ENCODE measurements around the gene MCM3.
A peak's percentile ranks its signal among the peaks of the same experiment; 100 is the strongest.

MCM3 gene

DNA sequence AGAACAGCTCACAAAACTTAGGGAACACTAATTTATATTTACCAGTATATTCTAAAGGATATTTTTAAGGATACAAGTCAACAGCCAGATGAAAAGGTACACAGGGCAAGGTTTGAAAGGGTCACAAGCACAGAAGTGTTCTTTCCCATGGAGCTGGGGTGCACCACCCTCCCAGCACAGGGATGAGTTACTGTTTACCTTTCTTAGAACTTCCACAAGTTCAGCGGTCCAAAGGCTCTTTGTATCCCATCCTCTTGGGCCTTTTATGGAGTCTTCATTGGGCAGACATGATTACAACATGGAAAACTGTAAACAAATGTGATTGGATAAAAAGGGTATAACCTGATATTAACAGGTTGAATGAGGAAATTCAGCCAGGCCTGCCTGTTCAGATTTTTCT is 39.1 kb downstream of the MCM3 start:
- DNase-seq: no peak

DNA sequence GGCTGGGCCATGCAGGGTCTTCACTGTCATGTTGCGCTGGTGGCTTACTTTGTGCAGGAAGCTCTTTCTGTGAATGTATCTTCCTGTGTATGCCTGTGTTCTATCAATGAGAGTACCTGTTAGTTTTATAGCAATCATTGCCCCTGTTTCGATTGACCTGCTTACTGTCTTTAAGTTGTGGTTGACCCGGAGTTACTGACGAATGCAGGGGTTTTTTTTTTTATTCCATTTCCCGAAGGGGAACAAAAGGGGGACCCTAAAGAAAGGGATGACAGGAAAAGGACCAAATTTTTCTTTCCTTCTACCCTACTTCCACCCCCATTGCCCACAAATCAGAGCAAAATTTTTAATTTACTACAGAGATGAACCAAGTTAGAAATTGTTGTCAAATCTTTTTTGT is 40.1 kb downstream of the MCM3 start, which contains the start of gene IL17F:
Gene IL17F, minus strand, starts transcription at position 101 of the 400 bp plus-strand sequence. Its CDS starts 71 bp downstream, at position 30.
- DNase-seq: no peak

DNA sequence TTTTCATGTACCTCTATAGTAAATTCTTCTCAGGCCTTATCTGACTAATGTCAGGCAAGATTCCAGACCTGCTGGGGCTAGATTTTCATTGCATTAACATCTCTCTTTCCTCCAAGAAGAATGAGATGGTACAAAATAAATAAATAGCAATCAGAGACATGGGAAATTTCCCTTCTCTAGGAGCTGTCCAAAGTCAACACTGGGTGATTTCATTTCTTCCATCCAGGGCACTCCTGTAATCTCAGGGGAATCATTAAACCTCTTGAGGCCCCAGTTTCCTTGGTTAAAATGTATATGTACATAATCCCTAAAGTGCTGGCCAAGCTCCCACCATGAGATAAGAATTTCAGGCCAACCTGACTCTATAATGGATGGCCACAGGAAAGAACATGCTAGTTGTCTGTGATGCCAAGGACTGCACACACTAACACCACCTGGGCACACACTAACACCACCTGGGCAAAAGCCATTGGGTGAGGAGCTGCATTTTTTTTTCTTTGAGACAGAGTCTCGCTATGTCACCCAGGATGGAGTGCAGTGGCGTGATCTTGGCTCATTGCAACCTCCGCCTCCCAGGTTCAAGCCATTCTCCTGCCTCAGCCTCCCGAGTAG is 41.2 kb downstream of the MCM3 start:
- no peak for DNase-seq

DNA sequence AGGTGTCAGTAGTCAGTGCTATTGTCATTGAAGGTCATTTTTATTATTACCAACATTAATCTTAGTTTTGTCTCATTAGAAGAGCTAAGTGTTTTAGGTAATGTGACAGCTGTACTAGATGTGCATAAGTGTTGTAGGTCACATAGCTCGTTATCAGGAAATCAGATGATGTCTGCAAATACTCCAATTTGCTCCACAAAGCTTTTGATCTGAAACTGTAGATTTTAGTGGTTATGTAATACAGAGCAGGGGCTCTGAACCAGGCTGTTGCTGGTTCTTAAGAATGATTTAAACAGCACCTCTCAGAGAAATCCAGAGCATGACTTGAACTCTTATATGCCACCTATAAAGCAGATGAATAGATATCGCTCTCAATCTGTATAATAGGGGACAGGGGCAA is 42.7 kb downstream of the MCM3 start:
- DNase-seq: no peak

DNA sequence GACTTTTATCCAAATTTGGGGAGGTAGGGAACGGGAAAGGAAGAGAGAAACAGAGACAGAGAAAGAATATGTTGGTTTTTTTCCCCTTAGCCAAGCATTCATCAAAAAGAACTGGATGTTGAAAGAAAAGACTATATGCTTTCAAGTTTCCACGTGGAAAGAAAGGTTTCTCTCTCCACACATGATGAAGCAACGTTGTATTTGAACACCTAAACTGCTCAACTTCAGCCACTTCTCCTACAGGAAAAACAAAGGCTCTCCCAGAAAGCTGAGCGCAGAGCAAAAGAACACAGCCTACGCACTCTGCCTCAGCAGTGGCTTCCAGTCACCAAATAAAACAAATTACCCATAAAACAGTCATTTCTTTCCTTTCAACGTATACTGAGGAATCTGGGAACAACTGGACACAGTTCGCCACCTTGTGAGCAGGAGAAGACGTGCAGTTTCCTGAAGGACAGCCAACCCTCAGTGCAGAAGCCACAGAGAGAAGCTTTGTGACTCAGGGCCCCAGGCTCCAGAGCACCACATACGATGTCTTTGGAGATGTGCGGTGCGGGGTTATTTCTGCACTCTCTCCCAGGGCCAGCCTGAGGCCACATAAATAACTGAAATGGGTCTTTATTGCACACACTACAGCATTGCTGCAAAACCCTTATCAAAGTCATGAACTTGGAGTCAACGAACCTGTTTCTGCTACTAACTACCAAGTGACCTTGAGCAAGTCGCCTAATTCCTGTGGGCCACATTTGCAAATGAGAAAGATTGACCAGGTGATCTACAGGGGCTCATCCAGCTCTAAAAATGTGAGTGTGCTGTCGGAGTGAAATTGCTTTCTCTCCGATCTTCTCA is 50.3 kb downstream of the MCM3 start:
- DNase-seq: peak; percentile 65

DNA sequence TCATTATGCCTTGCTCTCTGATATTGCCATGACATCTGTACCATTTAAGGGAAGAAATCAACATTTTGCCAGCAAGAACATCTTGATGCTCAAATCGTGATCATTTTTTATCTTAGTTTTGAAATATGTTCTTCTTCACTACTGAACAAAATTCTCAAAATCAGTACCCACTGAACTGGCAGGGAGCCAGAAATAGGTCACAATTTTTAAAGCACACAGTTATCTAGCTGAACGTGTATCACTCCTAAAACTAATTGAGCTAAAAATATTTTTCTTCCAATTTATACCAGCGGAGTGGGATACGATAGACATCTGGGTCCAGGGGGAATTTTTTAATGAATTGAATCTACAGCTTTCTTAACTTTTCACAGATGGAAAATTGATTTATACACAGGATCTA is 51.5 kb downstream of the MCM3 start:
- DNase-seq: no peak

DNA sequence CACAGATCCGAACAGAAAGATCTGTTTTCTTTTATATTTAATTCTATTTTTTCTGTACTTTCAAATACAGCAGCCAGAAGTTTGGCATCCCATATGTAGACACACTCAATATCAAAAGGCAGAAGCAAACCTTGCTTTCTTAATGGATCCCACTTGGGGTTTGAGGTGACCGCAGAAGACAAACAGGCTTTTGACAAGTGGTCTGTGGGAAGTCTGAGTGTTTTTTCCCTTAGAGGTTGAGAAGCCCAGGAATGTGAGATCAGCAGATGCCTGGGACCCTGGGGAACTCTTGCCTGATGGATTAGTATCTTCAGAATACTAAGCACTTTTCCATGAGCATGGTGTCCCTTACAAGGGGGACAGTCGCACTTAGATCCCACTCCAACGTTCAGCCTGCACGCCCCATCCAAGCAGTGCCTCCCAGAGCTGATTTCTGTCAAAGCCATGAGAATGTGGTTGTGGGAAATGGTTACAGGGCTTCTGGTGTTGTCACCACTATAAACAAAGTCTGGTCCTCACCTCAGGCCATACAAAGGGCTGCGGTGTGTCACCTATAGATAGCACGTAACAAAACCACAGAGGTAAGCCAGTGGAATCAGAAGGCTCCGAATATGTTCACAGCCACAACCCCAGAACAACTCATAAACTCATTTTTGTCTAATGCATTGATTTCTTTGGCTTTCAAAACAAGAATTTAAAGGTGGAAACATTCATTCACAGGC is 53.0 kb downstream of the MCM3 start:
- peak; percentile 27 for DNase-seq

DNA sequence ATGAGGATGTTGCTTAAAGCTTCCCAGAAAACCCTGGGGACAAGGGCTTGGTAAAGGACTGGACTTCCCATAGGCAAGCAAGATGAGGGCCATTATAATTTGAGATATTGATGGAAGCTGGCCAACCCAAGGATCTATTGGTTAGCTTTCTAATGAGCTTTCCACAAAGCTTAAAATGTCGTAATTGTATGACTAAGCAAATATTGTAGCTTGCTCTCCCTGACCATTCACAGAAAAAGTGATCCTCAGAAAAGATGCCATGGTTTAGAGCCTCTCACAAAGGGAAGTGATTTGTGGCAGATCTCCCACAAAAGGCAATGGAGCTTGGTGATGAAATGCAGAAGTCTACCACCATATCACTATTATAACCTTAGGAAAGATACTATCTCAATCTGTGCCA is 53.9 kb downstream of the MCM3 start:
- no peak for DNase-seq

DNA sequence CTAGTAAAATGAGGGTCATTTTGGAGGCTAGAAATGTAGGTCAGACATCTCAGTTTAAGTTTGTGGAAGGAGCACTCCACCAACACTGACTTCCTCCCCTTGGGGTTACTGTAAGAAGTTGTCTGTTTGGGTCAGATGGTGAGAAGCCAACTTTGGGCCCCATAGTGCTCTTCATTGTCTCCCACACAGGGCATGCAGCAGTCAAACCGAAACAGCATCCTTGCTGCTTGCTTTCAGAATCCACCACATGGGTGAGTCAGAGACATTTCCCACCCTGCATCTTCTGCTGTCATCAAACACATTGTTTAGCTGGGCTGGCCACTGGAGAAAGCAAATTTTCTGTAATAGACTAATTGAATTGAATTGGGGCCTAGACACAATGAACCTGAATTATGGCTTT is 57.0 kb downstream of the MCM3 start:
- no peak for DNase-seq

DNA sequence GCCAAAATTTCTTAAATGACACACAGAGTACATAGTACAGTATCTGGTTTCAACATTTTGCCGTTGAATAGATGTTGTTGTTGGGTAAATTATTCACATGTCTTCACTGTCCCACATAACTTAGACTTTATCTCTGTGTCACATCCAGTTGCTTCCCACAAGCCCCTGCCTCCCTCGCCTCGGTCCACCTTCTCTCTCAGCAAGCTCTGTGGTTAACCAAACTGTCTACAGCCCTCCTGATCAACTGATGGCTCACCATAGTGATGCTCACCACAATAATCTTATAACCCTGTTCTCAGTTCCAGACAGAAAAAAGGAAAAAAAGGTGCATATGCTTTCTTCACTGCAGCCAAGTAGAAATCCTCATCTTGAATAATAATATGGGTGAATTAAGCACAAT is 63.2 kb downstream of the MCM3 start:
- no peak for DNase-seq

DNA sequence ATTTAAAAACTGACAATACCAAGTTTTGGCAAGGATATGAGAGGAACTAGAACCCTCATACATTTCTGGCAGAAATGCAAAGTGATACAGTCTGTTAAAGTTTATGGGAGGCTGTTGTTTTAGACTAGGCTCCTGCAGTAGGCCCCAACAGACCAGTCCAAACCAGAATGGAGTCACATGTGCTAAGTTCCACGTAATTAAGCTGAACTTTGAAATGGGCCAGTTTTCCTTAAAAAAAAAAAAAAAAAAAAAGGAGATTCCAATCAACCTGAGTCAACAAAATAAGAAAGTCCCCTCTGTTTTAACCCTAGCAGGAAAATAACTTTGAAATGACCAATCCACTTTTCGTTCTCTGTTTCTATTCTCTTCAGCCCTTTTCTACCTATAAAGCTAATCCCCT is 66.8 kb downstream of the MCM3 start:
- no peak for DNase-seq

DNA sequence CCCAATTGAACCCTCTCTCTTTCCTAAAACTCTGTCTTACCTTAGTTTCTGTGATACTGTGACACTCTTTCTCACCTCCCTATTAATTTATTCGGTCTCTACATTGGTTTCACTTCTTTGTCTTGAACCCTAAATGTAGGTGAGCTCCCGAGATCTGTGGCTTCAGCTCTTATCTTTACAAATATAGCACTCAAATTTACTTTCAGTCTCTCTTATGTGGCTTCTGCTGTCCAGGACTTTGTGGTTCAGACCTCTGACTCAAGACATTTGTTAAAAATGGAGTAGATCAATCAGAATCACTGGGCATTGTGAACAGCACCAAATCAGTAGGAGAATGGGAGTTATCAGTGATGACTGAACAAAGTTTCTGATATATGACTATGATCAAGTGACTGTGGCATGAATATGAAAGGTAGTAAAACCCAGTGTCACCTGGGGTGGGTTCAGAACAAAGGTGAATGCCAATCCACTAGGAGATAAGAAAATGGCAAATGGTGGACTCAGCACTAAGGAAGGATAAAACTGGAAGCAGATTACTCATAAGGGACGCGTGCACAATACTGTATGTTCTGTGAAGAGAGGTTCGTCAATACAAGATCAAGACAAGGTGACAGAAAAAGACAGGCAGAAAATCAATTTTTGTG is 67.5 kb downstream of the MCM3 start:
- DNase-seq: no peak

DNA sequence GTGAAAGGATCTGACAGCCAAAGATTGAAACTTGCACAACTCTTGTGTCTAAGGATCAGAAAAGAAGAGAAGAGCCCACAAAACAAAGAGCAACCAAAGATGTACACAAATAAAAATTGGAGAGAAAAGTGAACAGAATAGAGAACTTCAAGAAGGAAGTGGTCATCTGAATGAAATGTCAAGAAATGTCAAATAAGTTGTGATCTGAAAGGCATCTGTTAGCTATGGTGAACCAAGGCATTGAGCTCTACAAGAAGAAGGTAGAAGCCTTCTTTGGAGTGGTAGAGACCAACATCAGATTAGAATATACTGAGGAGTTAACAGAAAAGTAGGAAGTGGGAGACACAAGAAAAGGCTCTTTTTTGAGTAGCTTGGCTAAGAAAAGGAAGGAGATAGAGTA is 68.8 kb downstream of the MCM3 start:
- DNase-seq: no peak
